ENCODE results near the gene PIGS.
"Not testable (repeated sequence)": the region's sequence is repeated elsewhere in the genome, so short reads cannot be mapped to it uniquely, and the experiment has no call there.

The PIGS gene

GRCh38 chr17:28578246-28579195 lies 7.2 kb upstream of the PIGS start:
- DNase-seq (ENCODE audit: low read depth in 2 of 2): no peak

GRCh38 chr17:28577466-28577824 lies 6.1 kb upstream of the PIGS start:
- DNase-seq (ENCODE audit: low read depth in 2 of 2): no peak

- peak; percentile 96 to 99 for DNase-seq (ENCODE audit: low read depth in 2 of 2)
These were observed 5.6 kb upstream of the PIGS start, which contains the start of gene ALDOC for GRCh38 chr17:28576758-28577465. Gene ALDOC (minus strand): TSS chr17:28576895. CDS start chr17:28575532, 1,363 bp downstream.

GRCh38 chr17:28576016-28576415 lies 4.7 kb upstream of the PIGS start:
- not testable (repeated sequence) for DNase-seq (ENCODE audit: low read depth in 2 of 2)

- DNase-seq (ENCODE audit: low read depth in 2 of 2): no peak
These were observed 3.9 kb upstream of the PIGS start for GRCh38 chr17:28575126-28575795.

- no peak for DNase-seq (ENCODE audit: low read depth in 2 of 2)
These were observed 3.2 kb upstream of the PIGS start for GRCh38 chr17:28574526-28574925.

GRCh38 chr17:28573966-28574480 lies 2.7 kb upstream of the PIGS start:
- DNase-seq (ENCODE audit: low read depth in 2 of 2): no peak

DNA sequence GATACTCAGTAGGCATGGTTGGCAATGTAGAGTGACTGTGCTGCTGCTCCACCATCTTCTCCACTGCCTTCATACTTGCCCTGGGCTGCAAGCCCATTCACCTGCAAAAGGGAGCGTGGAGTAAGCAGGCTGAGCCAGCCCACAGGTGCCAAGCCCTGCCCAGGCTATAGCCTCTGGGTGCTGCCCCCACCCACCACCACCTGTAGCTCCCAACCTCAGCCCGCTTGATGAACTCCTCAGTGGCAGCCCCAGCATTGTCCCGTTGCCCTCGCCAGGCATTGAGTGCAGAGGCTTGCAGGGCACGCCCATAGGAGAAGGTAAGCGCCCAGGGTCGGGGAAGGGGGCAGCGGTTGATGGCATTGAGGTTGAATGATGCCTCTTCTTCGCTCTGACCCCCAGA lies 2.2 kb upstream of the PIGS start:
- no peak for DNase-seq (ENCODE audit: low read depth in 2 of 2)

DNA sequence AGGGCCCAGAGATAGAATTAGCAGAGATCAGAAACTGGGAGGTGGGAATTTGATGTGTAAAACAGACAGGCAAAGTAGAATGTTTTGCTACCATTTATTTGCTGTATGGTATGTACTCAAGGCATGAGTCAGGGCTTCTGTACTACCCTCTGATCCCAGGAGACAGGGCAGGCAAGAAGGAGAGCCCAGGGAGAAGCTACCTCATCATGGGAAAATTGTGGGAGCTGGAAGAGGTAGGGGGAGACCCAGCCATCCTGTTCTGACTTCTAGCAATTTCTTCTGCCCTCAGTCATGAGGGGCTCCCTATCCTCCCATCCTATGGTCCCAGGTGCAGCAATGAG lies 1.7 kb upstream of the PIGS start:
- no peak for DNase-seq (ENCODE audit: low read depth in 2 of 2)

DNA sequence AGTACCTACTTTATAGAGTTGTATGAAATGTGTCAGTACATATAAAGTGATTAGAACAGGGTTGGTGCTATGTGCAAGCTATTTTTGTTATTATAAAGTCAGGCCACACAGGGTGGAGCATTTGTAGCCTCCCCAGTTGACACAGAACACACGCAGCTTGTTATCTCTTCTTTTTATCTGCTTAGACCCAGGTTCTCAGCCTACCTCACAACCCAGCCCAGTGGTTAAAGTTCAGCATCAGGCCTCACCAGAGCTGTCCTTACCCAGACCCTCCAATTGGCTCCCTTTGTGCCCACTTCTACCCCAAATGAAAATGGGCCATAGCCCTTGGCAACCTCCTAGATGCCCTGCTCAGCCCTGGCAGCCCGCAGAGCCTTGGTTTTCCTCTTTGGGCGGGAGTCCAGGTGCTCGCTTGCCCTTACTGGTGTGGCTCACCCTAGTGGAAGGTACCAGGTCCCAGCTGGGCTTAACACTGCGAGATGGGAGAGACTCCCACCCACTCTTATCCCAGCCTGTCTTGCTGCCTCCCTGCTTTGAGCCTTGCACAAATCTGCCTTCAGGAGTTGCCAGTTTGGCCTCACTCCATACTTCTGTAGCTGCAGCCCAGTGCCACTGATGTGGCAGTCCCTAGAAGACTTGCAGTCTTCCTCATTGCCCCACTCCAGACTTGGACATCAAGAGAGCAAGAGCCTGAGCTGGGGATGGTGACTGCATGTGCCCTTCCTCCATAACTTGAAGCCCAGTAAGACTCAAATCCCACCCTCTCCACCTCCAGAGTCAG lies 1.1 kb upstream of the PIGS start:
- DNase-seq (ENCODE audit: low read depth in 2 of 2): no peak

- no peak for DNase-seq (ENCODE audit: low read depth in 2 of 2)
These were observed 486 bp downstream of the PIGS start for GRCh38 chr17:28570716-28571360.

GRCh38 chr17:28569446-28569845 lies 1.9 kb downstream of the PIGS start:
- DNase-seq (ENCODE audit: low read depth in 2 of 2): no peak

DNA sequence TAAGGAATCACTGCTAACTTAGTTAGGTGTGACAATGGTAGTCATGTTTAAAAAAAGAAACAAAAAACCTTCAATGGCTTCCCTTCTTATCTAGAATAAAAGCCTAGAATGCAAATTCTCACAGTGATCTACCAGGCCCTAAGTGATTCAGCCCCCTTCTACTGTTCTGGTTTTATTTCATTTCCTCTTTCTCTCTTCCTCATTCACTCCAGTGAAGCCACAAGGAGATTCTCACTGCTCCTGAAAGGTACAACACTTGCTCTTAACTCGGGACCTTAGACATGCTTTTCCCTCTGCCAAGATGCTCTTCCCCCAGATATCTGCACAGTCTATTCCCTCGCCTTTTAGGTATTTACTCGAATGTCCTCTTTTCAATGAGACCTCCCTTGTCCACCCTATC lies 3.7 kb downstream of the PIGS start:
- no peak for DNase-seq (ENCODE audit: low read depth in 2 of 2)

- DNase-seq (ENCODE audit: low read depth in 2 of 2): no peak
These were observed 7.8 kb downstream of the PIGS start for GRCh38 chr17:28563475-28563874.

DNA sequence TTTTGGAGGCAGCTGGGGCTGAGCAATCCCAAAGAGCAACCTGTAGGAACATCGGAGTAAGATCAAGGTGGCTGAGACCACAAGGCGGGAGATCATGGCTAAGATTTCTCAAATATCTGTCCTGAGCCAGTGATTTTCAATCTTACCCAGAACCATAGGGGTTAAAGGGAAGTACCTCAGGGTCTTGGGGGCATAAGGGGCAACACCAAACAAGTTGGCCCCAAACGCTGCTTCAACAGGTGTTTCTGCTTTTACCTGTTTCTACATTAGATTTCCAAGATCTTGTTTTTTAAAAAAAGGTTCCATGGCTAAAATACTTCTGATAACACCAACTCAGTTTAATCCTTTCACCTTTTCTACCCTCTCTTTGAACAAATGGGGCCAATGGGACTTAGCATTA lies 16.3 kb downstream of the PIGS start:
- no peak for DNase-seq (ENCODE audit: low read depth in 2 of 2)

DNA sequence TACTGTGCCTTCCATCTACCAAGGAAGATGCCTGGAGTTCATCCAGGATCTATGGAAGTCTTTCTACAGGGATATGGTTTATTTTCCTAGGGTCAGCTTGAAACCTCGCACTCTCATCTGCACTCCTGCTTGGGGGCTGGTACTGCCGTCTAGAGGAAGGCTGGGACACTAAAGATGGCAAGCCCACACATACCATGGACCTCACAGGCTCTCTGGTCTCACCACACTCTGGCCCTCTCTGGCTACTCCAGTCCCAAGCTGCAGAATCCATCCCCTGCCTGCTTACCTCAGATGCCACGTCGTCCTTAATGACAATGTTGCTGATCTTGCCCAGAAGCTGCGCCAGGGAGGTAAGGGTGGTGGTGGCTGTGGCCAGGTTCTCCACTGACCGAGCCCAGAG lies 16.8 kb downstream of the PIGS start:
- DNase-seq (ENCODE audit: low read depth in 2 of 2): no peak

- DNase-seq (ENCODE audit: low read depth in 2 of 2): no peak
These were observed 18.3 kb downstream of the PIGS start for GRCh38 chr17:28553000-28553505.

DNA sequence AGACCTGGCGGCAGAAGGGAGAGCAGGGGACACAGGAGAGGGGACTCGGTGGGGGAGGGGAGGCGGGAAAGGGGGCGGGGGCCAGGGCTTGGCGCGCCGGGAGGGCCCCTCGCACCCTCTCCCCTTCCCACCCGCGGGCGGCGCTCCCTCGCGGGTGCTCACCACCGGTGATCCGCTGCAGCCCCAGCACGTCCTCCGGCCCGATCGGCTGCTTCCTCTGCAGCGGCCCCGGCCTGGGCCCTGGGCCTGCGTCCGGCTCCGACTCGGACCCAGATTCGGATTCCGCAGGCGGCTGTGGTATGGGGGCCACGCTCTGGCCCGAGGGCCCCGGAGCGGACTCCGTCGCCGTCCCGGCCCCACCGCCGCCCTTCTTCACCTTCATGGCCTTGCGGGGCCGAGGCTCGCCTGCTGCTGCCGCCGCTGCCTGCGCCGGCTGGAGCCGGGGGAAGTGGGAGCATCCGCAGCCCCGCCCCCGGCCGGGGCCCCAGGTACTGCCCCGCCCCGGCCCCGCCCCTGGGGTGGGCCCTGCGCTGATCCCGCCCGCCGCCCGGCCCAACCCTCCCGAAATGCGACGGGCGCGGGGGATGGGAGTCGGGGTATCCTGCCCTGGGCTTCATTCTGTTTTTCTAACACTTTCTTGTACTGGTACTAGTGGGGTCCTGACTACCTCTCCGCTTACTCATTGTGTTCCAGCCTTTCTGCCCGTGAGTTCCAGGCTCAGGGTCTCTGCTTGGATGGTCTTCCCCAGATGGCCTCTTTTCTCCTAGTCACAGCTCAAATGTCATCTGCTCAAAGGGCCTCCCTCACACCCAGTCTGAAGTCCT lies 18.9 kb downstream of the PIGS start, which contains the start of gene UNC119:
TSS of gene UNC119 (minus strand) at position 449 of the 824 bp plus-strand sequence. CDS start at position 382, 67 bp downstream.
- peak; percentile 56 to 75 for DNase-seq (ENCODE audit: low read depth in 2 of 2)

GRCh38 chr17:28551421-28552175 lies 19.7 kb downstream of the PIGS start:
- DNase-seq (ENCODE audit: low read depth in 2 of 2): no peak
